Measurements from ENCODE around the gene SEMA5B. TPM values are rescaled to one million over a fixed set of nuclear protein-coding genes. Genes with fewer than 3 reads are reported as not detected.

SEMA5B gene
- total RNA-seq, 3 donors from 2014 or later, result 0.15 to 0.33 (median 0.32) TPM

GRCh38 chr3:123026565-123027291 lies 835 bp downstream of the SEMA5B start:
- DNase-seq (ENCODE audit: low spot score in 2 of 2), result no peak
- TF ChIP-seq CTCF (IDR thresholded peaks at IDR 0.05) (no peak), POLR2AphosphoS5 (IDR thresholded peaks at IDR 0.05) (no peak), POLR2A (IDR thresholded peaks at IDR 0.05) (no peak)
- peaks cover 3 to 41% of the 10 kb centered on the region in 2 donors for H3K27me3 ChIP-seq
- H3K4me1 ChIP-seq, result peaks cover 8% of the 10 kb centered on the region in 2 donors
- H3K9me3 ChIP-seq, result no peaks in the 10 kb centered on the region
- intact Hi-C loops (cut with DNase I; ENCODE audit: low total_unique reads), result no loop called here
- H3K27ac ChIP-seq, result no peak overlapping the region
- H3K4me3 ChIP-seq, result peak overlapping the region; percentile 46 to 76 (median 55)
- H3K36me3 ChIP-seq, result no peaks in the 10 kb centered on the region

GRCh38 chr3:123025642-123026521 lies 1.7 kb downstream of the SEMA5B start:
- Histone ChIP-seq H3K4me3 (peak overlapping the region; percentile 46 to 76 (median 55)), H3K4me1 (peaks cover 8% of the 10 kb centered on the region in 2 donors), H3K36me3 (no peaks in the 10 kb centered on the region), H3K27ac (no peak overlapping the region), H3K9me3 (no peaks in the 10 kb centered on the region), H3K27me3 (peaks cover 3 to 41% of the 10 kb centered on the region in 2 donors)
- TF ChIP-seq POLR2AphosphoS5 (IDR thresholded peaks at IDR 0.05), result no peak
- no peak for TF ChIP-seq POLR2A (IDR thresholded peaks at IDR 0.05)
- no peak for TF ChIP-seq CTCF (IDR thresholded peaks at IDR 0.05)
- intact Hi-C loops (cut with DNase I; ENCODE audit: low total_unique reads), result no loop called here
- no peak for DNase-seq (ENCODE audit: low spot score in 2 of 2)

- no peak for DNase-seq (ENCODE audit: low spot score in 2 of 2)
- peaks cover 8% of the 10 kb centered on the region in 2 donors for H3K4me1 ChIP-seq
- H3K36me3 ChIP-seq, result no peaks in the 10 kb centered on the region
- peaks cover 3 to 34% of the 10 kb centered on the region in 2 donors for H3K27me3 ChIP-seq
- no peaks in the 10 kb centered on the region for H3K9me3 ChIP-seq
- no peak overlapping the region for H3K27ac ChIP-seq
- H3K4me3 ChIP-seq, result no peak overlapping the region
- TF ChIP-seq CTCF (IDR thresholded peaks at IDR 0.05), result no peak
- no peak for TF ChIP-seq POLR2AphosphoS5 (IDR thresholded peaks at IDR 0.05)
- TF ChIP-seq POLR2A (IDR thresholded peaks at IDR 0.05), result no peak
- intact Hi-C loops (cut with DNase I; ENCODE audit: low total_unique reads), result no loop called here
Measured at GRCh38 chr3:123024056-123024455, 3.5 kb downstream of the SEMA5B start.

GRCh38 chr3:123021996-123022510 lies 5.5 kb downstream of the SEMA5B start:
- intact Hi-C loops (cut with DNase I; ENCODE audit: low total_unique reads), result no loop called here
- H3K27me3 ChIP-seq, result peaks cover 0 to 22% of the 10 kb centered on the region in 2 donors
- TF ChIP-seq CTCF (IDR thresholded peaks at IDR 0.05), result no peak
- no peak for TF ChIP-seq POLR2AphosphoS5 (IDR thresholded peaks at IDR 0.05)
- TF ChIP-seq POLR2A (IDR thresholded peaks at IDR 0.05), result no peak
- no peak overlapping the region for H3K27ac ChIP-seq
- H3K36me3 ChIP-seq, result no peaks in the 10 kb centered on the region
- peaks cover 4 to 5% of the 10 kb centered on the region in 2 donors for H3K4me1 ChIP-seq
- no peaks in the 10 kb centered on the region for H3K9me3 ChIP-seq
- no peak overlapping the region for H3K4me3 ChIP-seq
- DNase-seq (ENCODE audit: low spot score in 2 of 2), result no peak

All from breast epithelium (tissue), 4 donors.